MG63 (cell line): ENCODE data around the gene TTC7B. TPM values are rescaled to one million over a fixed set of nuclear protein-coding genes. Genes with fewer than 3 reads are reported as not detected.

ENCODE experiments used
- DNase-seq: peaks from one replicate; pipeline ENCODE4 v3.0.0-alpha.2; 2020
- H3K27me3 ChIP-seq: fragments of 250-450 bp; sonication (Bioruptor Pico); 2 replicates; pipeline ENCODE4 v1.5.1; 2020; ENCODE audit warnings: mild to moderate bottlenecking, moderate library complexity
- H3K36me3 ChIP-seq: fragments of 250-450 bp; sonication (Bioruptor Pico); 2 replicates; pipeline ENCODE4 v1.5.1; 2020; ENCODE audit warnings: mild to moderate bottlenecking, moderate library complexity
- H3K4me3 ChIP-seq: fragments of 250-450 bp; sonication (Bioruptor Pico); 2 replicates; pipeline ENCODE4 v1.5.1; 2020; ENCODE audit warnings: mild to moderate bottlenecking, moderate library complexity
- H3K9me3 ChIP-seq: fragments of 250-450 bp; sonication (Bioruptor Pico); 2 replicates; pipeline ENCODE4 v1.5.1; 2020; ENCODE audit warnings: mild to moderate bottlenecking, moderate library complexity
- total RNA-seq: library from RNA; depleted of rRNA; stranded (reverse); fragments of >200 nt; shearing (Covaris generic); gene quantifications from 2 replicates; pipeline ENCODE4 v1.2.3, GENCODE V29; 2014; ENCODE audit warnings: low replicate concordance

Gene TTC7B
- total RNA-seq, 1 experiment from 2014 or later, result 30.0 TPM

GRCh38 chr14:90741682-90741946 lies 74.6 kb downstream of the TTC7B start:
- no peak for DNase-seq
- Histone ChIP-seq H3K36me3 (no peaks in the 10 kb centered on the region), H3K4me3 (no peak overlapping the region), H3K27me3 (no peaks in the 10 kb centered on the region), H3K9me3 (no peaks in the 10 kb centered on the region)

- no peak for DNase-seq
- no peaks in the 10 kb centered on the region for H3K9me3 ChIP-seq
- no peak overlapping the region for H3K4me3 ChIP-seq
- H3K36me3 ChIP-seq, result no peaks in the 10 kb centered on the region
- no peaks in the 10 kb centered on the region for H3K27me3 ChIP-seq
These were observed 75.1 kb downstream of the TTC7B start for GRCh38 chr14:90740946-90741681.

- H3K9me3 ChIP-seq, result no peaks in the 10 kb centered on the region
- no peaks in the 10 kb centered on the region for H3K36me3 ChIP-seq
- H3K27me3 ChIP-seq, result no peaks in the 10 kb centered on the region
- no peak overlapping the region for H3K4me3 ChIP-seq
- DNase-seq, result no peak
These were observed 76.1 kb downstream of the TTC7B start for GRCh38 chr14:90740081-90740480.

DNA sequence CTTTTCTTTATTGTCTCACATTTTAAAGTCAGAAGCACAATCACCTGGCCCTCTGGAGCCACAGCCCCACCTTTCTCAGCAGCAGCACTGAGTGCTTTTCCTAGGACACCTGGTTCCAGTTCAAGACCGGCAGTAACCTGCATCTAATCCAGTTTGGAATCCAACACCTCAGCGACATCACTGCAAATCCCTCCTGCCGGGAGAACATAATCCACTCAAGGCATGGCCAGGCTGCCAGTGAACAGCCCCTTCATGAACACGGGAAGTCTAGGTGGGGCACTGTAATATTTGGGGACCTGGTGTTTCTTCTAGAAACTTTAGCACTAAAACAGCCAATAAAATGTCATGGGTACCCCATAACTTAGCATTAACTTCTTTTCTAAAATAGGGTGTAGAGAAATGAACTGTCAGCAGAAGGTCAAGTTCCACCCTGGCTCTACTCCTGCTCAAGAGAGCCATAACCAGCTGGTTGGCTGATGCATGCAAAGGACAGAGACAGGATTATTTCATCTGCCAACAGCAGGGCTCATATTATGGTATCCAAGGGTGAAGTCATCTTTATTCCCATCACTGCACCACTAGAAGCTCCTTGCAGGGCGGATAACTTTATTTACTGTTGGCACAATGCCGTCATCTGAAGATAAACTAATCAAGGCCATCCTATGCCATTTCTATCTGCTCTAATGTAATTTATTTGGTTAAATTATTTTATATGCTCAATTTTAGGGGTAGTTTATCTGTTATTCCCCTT lies 76.7 kb downstream of the TTC7B start:
- H3K4me3 ChIP-seq, result no peak overlapping the region
- DNase-seq, result no peak
- H3K36me3 ChIP-seq, result no peaks in the 10 kb centered on the region
- H3K27me3 ChIP-seq, result no peaks in the 10 kb centered on the region
- no peaks in the 10 kb centered on the region for H3K9me3 ChIP-seq

DNA sequence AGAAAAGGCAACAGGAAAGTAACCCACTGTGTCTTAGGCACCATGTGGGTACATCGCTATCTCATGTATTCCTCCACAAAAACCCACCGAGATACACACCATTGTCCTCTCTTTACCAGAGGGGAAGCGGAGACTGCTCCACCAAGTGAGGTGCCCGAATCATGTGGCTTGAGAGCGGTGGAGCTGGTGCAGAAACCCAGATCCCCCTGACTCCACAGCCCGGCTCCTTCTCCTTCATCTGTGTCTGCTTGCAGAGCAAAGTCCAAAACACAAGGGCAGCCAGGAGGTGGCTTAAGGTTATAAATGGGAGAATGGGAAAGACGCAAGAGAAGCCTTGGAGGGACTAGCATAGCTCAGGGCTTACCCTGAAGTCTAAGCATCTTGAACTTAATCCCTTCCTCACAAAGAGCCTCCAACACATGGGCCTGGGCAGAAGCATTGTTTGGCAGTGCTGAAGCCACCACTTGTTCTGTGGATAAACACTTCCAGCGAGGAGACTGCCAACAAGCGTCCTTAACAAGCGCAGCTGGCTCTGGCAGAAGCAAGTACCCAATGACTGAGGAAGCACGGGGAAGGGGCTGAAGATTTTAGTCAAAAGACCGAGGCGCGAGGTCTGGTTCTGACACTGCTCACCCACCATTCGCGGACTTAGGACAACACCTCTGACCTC lies 83.0 kb downstream of the TTC7B start:
- no peak overlapping the region for H3K4me3 ChIP-seq
- no peak for DNase-seq
- H3K27me3 ChIP-seq, result no peaks in the 10 kb centered on the region
- H3K9me3 ChIP-seq, result no peaks in the 10 kb centered on the region
- H3K36me3 ChIP-seq, result no peaks in the 10 kb centered on the region

DNA sequence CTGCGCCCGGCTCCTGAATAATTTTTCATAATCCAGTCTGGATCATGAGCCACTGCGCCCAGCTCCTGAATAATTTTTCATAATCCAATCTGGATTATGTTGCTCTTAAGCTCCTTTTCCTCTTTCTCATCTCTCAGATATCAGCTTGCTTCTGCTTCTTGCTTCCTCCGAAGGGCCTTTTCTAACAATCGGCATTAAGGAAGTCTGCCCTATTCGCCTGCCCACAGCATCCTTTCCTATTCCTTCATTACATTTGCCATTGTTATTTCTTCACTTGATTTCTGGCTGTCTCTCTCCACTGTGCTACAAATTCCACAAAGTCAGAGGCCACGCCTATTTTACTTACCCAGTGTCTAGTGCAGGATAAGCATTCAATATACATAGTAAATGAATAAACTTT lies 83.5 kb downstream of the TTC7B start:
- H3K27me3 ChIP-seq, result no peaks in the 10 kb centered on the region
- no peak overlapping the region for H3K4me3 ChIP-seq
- H3K9me3 ChIP-seq, result no peaks in the 10 kb centered on the region
- no peak for DNase-seq
- no peaks in the 10 kb centered on the region for H3K36me3 ChIP-seq

DNA sequence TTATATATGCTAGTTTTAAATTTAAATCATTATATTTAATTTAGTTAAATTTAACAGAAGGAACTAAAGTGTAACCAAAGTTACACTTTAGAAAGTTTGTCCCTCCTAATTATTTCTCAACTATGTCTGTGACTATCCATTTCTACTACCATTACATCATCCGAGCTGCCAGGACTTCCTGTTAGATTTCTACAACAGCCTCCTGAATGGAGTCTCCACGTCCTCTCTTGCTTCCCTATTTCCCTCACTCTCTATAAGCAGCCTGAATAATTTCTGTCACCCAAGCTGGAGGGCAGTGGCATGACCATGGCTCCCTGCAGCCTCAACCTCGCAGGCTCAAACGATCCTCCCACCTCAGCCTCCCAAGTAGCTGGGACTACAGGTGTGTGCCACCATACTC lies 84.1 kb downstream of the TTC7B start:
- Histone ChIP-seq H3K27me3 (no peaks in the 10 kb centered on the region), H3K4me3 (no peak overlapping the region), H3K36me3 (no peaks in the 10 kb centered on the region), H3K9me3 (no peaks in the 10 kb centered on the region)
- no peak for DNase-seq

GRCh38 chr14:90731487-90731886 lies 84.7 kb downstream of the TTC7B start:
- Histone ChIP-seq H3K4me3 (no peak overlapping the region), H3K9me3 (no peaks in the 10 kb centered on the region), H3K36me3 (no peaks in the 10 kb centered on the region), H3K27me3 (no peaks in the 10 kb centered on the region)
- DNase-seq, result no peak

DNA sequence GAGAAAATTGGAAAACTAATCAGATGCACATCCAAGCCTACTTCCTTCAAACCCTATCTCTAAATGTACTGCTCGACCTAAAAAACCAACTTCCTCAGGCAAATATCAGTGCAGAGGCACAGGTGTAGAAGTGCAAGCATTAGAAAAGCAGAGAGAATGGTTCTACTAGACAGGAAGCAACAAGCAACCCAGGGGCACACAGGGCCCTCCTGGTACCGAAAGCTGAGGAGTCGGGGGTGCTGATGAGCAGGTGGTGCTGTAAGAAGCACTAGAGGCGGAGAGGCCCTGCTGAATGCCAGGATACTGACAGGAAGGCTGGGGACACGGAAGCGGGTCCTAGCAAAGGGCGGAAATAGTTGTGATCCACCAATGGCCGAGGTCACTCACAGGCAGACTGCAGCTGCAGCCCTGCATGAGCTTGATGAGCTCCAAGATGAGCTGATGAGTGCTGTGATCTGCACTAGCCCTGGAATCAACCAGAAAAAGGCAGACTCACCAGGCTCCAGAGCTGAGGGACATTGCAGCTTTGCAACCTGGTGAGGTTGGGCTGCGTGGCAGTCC lies 85.9 kb downstream of the TTC7B start:
- Histone ChIP-seq H3K4me3 (no peak overlapping the region), H3K36me3 (no peaks in the 10 kb centered on the region), H3K27me3 (no peaks in the 10 kb centered on the region), H3K9me3 (no peaks in the 10 kb centered on the region)
- DNase-seq, result no peak

GRCh38 chr14:90728951-90729350 lies 87.3 kb downstream of the TTC7B start:
- no peaks in the 10 kb centered on the region for H3K27me3 ChIP-seq
- no peaks in the 10 kb centered on the region for H3K36me3 ChIP-seq
- no peak for DNase-seq
- no peak overlapping the region for H3K4me3 ChIP-seq
- H3K9me3 ChIP-seq, result no peaks in the 10 kb centered on the region

- Histone ChIP-seq H3K27me3 (no peaks in the 10 kb centered on the region), H3K4me3 (no peak overlapping the region), H3K36me3 (no peaks in the 10 kb centered on the region), H3K9me3 (no peaks in the 10 kb centered on the region)
- no peak for DNase-seq
These were observed 89.1 kb downstream of the TTC7B start for GRCh38 chr14:90727082-90727481.

DNA sequence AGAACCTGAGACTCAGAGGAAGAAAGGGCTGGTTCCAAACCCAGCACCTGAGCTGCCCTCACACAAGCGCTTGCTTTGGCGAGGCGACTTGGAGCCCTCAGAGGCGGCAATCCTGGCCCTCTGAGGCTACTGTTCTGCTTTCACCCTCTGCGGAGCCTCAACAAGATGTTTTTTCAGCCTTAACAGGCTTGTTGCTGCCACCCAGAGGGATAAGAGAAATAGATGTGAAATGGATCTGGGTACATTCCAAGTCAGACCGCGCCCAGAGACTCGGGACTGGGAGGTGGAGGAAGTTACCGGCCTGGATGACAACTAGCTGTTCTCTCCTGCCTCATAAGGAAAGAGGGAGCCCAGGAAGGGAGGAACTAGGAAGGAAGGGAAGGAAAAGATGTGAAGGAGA lies 89.6 kb downstream of the TTC7B start:
- H3K4me3 ChIP-seq, result no peak overlapping the region
- no peak for DNase-seq

GRCh38 chr14:90724866-90725265 lies 91.4 kb downstream of the TTC7B start:
- Histone ChIP-seq H3K36me3 (no peaks in the 10 kb centered on the region), H3K9me3 (no peaks in the 10 kb centered on the region), H3K4me3 (no peak overlapping the region), H3K27me3 (no peaks in the 10 kb centered on the region)
- no peak for DNase-seq

More for the DNA sequence above, 89.6 kb downstream of the TTC7B start:
- H3K27me3 ChIP-seq, result no peaks in the 10 kb centered on the region
- H3K36me3 ChIP-seq, result no peaks in the 10 kb centered on the region
- no peaks in the 10 kb centered on the region for H3K9me3 ChIP-seq

DNA sequence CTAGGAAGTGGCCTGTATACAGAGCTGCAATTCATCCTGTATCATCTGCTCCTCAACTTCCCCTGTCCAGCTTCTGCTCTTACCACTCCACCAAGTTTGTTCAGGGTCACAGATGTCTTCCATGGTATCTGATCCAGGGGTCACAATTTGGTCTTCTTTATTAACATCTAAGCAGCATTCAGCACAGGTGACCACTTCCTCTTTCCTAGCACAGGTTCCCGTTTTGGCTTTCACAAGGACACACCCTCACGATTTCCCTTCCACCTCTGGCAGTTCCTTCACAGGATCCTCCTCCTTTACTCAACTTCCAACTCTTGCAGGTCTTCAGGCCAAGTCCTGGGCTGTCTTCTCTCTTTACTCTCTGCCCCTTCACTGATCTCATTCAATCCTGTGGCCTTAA lies 93.6 kb downstream of the TTC7B start:
- Histone ChIP-seq H3K9me3 (no peaks in the 10 kb centered on the region), H3K36me3 (no peaks in the 10 kb centered on the region), H3K4me3 (no peak overlapping the region), H3K27me3 (no peaks in the 10 kb centered on the region)
- DNase-seq, result no peak

DNA sequence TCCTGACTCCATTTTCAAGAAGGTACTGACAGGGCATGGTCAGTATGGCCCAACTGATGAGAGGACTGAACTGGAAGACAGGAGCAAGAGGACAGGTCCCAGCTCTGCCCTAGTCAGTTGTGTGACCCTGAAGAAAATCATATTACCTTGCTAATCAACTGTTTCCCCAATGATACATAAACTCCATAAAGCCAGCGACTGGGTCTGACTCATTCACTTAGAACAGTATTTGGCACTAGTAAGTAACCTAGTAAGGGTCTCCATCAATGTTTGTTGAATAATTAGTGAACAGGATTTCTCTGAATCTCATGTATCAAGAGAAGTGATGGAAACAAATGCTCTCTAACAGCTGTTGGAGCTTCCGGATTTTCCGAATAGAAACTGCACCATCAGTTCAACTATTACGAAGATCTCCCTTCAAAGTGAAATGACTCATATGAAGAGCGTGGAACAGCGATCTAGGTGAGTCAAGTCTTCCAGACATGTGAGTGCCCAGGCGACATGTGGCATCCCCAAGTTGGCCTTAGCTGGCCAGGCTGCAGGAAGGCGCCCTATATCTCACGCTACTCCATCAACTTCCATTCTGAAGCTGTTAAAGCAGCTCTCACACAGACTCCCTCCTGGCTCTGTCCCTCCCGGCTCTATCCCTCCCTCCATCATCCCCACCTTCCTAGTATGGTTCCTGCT lies 94.5 kb downstream of the TTC7B start:
- Histone ChIP-seq H3K9me3 (no peaks in the 10 kb centered on the region), H3K27me3 (no peaks in the 10 kb centered on the region), H3K36me3 (no peaks in the 10 kb centered on the region), H3K4me3 (no peak overlapping the region)
- DNase-seq, result no peak

DNA sequence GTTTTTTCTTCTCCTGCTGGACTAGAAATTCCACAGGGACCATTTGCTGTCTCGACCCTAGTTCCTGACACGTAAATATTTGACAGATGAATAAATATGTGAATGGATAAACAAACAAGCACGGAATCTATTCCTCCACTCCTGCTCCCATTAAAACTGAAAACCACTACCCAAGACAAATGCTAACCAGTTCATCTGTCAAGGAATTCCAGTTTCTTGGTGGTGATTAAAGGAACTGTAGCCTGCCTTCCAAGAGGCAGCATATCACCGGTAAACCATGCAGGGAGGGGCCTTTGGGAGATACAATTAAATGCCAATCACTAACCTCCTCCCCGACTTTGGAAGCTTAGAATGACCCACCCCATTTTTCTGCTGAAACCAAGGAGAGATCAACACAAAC lies 95.4 kb downstream of the TTC7B start:
- Histone ChIP-seq H3K27me3 (no peaks in the 10 kb centered on the region), H3K4me3 (no peak overlapping the region), H3K9me3 (no peaks in the 10 kb centered on the region), H3K36me3 (no peaks in the 10 kb centered on the region)
- DNase-seq, result no peak

DNA sequence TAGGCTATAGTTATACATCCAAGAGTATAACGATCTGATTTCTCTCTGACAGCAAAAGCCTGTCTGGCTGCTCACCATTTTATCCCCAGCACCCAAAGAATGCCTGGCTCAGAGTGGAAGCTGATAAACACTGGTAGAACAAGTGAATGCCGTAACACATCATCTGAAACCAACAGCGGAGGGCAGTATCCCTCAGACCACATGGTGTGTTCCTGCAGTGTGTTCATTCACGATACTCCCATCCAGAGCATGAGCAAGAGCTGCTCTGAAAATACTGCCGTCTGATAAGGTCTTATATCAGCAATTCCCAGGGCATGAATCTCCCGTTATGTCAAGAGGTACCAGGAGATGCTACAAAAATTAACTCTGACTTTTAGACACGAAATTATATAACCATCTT lies 95.9 kb downstream of the TTC7B start:
- Histone ChIP-seq H3K4me3 (no peak overlapping the region), H3K27me3 (no peaks in the 10 kb centered on the region), H3K36me3 (no peaks in the 10 kb centered on the region), H3K9me3 (no peaks in the 10 kb centered on the region)
- no peak for DNase-seq
